H54 (cell line): ENCODE results near the gene STK35.

ENCODE experiments used
- DNase-seq: peaks from one replicate; pipeline ENCODE4 v3.0.0; 2011; ENCODE audit warnings: low spot score, mixed read lengths; ENCODE audit not compliant: insufficient read length
- FAIRE-seq: peaks from 3 replicates; lab custom pipeline; 2011; peaks lifted over from hg19 to GRCh38; lab: Jason Lieb, UNC
- POLR2A ChIP-seq: IDR thresholded peaks from 2 replicates; pipeline ENCODE4 v1.6.1; 2011; ENCODE audit warnings: low read depth, mild to moderate bottlenecking, low read length

Gene STK35

DNA sequence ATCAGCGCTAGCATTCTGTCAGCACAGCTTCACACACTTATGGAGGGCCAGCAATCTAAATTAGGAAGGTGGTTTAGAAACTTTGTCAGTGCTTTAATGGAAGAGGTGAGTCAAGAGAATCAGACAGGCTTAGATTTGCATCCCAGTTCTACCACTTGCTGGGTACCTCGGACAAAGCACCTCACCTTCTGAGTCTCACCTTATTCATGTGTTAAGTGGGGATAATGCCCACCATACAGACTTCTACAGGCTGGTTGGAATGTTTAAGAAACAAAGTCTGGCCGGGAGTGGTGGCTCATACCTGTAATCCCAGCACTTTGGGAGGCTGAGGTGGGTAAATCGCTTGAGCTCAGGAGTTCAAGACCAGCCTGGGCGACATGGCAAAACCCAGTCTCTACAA is 12.2 kb upstream of the STK35 start:
- TF ChIP-seq POLR2A, result no peak
- DNase-seq (no peak), FAIRE-seq (no peak)

DNA sequence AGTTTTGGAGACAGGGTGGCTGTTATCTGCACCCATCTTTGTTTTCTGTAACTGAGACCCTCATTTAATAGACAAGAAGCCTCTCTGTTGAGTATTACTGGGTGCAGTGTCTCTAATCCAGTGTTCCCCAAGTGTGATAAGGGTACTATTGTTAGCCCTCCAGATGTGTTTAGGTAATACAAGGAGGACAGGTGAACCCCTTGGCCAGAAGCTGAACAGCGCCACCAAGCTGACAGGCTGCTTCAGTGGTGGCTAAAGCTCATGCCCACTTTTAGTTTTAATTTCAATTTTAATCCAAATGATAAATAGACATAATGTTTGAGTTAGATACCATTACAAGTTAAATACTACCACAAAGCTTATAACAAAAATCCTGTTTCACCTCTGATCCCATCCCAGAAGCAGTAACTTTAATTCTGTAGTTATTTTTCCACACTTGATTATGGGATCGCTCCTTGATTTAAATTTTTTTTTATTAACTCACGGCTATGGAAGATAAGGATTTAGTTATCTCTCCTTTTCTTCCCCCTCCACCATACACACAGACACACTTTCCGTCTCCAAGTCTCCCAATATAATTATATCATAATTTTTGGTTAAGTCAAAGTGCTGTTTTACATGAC is 8.4 kb upstream of the STK35 start:
- DNase-seq, result no peak
- TF ChIP-seq POLR2A, result no peak
- FAIRE-seq, result no peak

DNA sequence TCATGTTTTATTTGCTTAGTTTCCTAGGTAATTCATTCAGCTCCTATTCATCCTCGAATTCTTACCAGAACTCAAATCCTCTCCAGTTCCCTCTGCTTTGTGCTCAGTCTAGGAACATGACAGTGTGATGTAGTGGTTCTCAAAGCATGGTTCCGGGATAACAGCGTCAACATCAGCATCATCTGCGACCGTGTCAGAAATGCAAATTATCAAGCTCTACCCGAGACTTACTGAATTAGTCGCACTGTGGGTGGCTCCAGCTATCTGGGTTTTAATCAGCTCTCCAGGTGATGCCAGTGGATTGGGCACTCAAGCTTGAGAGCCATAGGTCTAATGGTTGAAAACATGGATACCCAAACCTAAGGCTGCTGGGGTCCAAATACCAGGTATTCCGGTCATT is 7.7 kb upstream of the STK35 start:
- DNase-seq, result no peak
- no peak for TF ChIP-seq POLR2A
- FAIRE-seq, result no peak

DNA sequence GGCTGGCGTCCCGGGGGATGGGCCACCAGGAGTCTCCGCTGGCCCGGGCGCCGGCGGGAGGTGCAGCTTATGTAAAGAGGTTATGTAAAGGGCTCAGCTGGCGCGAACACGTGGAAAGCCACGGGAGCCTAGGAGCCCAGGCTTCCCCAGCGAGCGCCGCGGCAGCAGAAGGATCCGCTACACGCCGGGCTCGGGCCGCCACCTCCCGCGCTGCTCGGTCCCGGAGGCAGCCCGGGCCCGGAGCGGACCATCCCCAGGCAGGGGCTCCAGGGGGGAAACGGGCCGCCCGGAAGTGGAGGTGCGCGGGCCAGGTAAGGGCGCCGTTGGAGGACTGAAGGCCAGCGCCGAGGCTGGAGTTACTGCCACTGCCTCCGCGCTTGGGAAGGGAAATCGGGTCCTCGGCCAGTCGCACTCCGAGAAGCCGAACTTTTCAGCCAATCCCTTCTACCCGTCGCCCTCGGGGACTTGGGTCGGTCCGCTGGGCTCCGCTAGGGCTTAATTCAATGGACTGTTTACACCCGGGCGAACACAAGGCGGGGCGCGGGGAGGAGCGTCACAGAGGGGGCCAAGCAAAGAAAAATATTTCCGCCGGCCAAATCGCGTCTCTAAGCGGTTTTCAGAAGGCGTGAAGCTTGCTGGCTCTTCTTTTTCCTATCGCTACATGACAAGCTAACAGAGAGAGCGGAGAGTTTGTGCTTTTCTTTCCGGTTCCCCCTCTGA is 398 bp downstream of the STK35 start:
- peak; percentile 13; the same call in 1 of the 2 replicates for TF ChIP-seq POLR2A
- no peak for FAIRE-seq
- peak; percentile 83 for DNase-seq

DNA sequence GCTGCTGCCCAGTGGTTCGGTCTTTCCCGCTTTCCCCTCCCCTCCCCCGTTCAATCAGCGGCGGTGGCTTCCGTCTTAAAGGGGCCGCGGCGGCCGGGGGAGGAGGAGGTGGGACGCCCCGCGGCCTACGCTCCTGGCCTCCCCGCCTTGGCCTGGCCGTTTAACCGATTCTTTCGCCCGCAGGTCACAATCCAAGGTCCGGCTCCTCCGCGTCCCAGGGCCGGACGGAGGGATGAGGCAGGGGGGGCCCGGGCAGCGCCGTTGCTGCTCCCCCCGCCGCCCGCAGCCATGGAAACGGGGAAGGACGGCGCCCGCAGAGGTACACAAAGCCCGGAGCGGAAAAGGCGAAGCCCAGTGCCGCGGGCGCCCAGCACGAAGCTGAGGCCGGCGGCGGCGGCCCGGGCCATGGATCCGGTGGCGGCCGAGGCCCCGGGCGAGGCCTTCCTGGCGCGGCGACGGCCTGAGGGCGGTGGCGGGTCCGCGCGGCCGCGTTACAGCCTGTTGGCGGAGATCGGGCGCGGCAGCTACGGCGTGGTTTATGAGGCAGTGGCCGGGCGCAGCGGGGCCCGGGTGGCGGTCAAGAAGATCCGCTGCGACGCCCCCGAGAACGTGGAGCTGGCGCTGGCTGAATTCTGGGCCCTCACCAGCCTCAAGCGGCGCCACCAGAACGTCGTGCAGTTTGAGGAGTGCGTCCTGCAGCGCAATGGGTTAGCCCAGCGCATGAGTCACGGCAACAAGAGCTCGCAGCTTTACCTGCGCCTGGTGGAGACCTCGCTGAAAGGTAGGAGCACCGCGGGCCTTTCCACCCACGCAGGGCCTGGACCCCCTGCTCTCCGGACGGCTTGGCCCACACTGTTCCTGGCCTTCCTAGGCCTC is 1.2 kb downstream of the STK35 start:
- peak; percentile 75 for TF ChIP-seq POLR2A
- FAIRE-seq (no peak), DNase-seq (peak; percentile 76)

DNA sequence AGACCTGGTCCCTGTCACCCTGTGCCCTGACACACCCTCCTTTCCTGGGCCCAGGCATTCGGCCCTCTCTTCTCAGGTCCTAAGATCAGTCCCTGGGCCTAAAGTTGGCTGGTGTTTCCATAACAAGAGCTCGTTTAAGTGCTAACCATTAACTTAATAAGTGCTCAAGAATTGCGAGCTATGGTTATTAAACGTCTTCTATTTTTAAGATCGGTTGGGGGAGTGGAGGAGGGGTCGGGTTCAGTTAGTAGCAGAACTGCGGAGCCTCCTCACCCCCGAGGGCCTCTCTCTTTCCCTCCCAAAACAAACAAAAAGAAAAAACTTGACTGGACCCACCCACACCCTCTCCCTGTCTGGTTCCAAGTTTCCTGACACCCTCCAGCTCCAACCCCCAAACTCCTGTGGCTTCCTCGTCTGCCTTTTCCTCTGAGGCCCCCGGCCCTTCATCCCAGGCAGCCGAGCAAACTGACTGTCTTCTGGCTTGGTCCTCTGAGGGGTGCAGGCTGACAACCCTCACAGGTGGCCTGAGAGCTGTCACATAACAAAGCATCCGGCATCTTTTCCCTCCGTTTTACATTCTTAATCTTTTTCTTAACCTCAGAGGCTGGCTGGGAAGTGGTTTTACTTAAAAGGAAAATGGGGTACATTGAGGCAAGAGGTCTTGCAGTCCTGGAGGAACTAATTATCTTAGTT is 2.0 kb downstream of the STK35 start:
- no peak for FAIRE-seq
- DNase-seq, result no peak

DNA sequence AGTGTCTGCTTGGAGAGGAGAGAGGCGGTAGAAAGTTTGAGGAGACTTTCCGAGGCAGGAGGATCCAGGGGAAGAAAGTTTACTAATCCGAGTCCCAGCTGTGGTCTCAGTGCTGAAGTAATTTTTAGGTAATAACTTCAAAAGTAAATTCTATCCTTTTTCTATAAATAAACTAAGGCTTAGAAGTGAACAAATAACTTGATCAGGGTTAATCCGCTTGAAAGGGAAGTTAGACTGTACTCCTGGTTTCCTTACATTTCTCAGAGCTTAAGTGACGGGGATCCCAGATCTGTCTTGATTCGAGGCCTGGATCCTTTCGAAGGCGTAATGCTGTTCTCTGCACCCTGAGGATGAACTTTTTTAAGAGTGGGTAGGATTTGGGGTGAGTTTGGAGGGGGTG is 2.6 kb downstream of the STK35 start:
- TF ChIP-seq POLR2A, result no peak
- no peak for FAIRE-seq
- DNase-seq, result no peak

More for the DNA sequence above, 2.0 kb downstream of the STK35 start:
- TF ChIP-seq POLR2A, result no peak

DNA sequence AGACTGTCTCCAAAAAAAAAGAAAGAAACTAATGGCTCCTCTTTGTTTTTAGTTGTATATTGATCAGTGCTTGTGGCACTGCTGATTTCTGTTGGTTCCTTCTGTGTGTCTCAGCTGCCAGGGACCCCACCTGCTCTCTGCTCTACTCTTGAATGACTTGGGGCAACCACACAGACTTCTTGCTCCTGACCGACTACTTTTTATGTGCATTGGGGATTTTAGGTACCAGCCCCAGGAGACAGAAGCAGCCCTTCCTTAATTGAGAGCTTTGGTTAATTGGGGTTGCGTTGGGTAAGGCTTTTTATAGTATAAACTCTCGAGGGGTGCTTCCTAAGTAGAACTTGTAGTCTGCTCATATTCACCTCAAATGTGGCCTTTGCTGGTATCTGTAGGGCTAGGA is 6.9 kb downstream of the STK35 start:
- no peak for FAIRE-seq
- DNase-seq, result no peak
- no peak for TF ChIP-seq POLR2A

DNA sequence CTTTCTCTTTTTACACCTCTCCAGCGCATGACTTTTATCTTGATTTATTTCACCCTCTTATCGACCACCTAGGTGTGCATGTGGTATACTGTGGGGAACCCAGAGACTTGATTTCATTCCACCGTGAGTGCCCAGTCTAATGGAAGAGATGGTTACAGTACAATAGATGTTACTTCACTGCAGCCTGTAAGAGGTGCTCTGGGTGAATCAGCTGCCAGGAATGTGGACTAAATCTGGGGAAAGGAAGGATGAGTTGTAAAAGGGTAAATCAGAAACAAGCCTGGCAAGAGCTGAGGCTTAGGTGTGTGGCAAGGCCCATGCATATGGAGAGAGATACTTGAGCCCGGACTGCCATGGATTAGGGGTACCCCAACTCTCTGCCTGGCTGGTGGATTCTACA is 7.4 kb downstream of the STK35 start:
- TF ChIP-seq POLR2A, result no peak
- peak; percentile 67 for DNase-seq
- peak; percentile 74 for FAIRE-seq

DNA sequence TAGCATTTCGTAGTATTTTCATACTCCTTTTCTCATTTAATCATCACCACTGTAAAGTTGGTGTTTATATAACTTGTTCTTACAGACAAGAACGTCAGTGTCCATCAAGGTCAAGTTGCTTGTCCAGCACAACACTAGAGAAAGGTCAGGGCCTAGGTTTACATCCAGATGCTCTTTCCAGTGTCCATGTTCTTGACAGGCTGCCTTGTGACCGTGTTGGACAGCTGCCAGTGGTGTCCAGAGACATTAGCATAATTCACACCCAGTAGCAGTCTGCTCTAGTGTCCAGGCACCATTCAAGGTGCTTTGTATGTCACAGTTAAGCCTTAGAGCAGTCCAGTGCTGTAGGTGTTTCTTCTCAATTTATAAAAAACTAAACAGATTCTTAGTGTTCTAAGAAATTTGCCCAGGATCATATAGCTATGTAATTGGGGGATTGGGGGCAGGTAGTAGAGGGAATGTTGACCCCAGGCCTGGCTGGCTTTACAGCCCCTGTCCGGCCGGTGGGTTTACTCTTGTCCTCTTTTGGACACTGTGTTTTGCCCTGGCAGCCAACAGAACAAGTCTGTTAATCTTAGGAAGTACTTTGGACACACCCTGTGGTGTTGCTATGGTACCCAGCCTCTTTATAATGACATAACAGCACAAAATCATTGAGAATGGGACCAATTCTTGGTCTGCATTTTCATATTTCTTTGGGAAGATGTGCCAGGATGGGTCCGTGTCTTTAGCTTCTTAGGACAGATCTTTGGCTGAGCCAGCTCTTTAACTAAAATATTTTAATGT is 8.0 kb downstream of the STK35 start:
- DNase-seq (no peak), FAIRE-seq (no peak)
- no peak for TF ChIP-seq POLR2A

DNA sequence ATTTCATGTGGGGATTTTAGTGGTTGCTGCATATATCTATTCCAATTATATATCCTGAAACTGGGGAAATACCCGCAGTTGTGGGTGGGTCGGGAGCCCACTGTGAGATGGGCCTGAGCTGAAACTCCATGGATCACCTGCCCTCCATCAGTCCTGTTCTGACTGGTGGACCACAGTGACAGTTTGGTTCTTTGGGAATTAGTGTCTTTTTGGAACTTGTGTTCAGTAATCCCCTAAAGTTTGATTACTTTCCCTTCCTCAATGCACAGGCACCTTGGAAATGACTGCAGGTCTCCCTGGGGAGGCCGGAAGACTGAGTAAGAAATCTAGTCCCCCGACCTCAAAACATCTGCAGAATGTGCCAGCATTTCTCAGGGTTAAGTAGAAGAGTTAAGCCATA is 11.3 kb downstream of the STK35 start:
- no peak for TF ChIP-seq POLR2A
- DNase-seq (no peak), FAIRE-seq (no peak)

DNA sequence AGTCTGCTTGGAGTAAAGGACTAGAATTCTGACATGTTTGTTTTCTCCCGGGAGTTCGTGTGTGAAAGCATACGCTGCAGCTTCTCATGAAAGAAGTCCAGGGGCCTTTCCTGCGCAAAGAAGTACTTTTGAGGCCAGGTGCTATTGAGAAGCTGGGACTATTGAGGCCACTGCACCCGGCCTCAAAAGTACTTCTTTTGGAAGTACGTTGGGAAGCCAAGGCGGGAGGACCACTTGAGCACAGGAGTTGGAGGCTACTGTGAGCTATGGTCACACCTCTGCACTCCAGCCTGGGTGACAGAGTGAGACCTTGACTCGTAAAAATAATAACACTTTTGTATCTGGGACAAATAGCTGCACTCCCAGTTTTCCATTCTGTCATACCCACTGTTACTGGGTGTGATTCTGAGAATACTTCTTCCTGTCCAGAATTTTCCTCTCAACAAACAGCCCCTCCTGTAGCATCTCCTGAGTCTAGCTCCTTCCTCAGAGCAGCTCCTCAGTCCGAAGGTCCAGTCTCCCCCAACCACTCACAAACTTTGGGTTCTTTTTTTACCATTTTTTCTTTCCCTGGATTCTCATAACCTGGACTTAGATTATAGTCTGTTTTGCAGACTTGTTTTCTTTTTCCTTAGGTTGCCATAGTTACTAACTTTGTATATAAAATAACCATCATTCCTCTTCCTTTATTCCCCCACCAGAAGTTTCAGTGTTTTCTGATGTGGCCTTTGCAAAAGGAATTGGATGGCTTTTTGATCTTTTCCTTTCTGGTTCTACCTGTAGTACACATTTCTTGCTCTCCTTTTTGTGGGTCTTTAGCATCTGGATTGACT is 12.7 kb downstream of the STK35 start:
- FAIRE-seq (no peak), DNase-seq (no peak)
- TF ChIP-seq POLR2A, result no peak
